Endothelial cell of umbilical vein (primary cell): ENCODE measurements around the gene TMEM127. TPM values are rescaled to one million over a fixed set of nuclear protein-coding genes. Genes with fewer than 3 reads are reported as not detected.

Source experiments
- BruUV-seq: library from RNA; stranded (reverse); fragments of 400-500 nt; replicated peaks from 2 replicates; lab custom pipeline; 2021; lab: Mats Ljungman, UMichigan
- CTCF ChIA-PET: fragments of 300-600, 350-600 bp; sonication (Branson Sonifier 250); formaldehyde crosslinking; loops from one replicate; lab custom pipeline; 2021; ENCODE audit warnings: antibody characterized with exemption, inconsistent platforms; lab: Charles Lee
- POLR2A ChIA-PET: fragments of 300-600, 350-600 bp; sonication (Branson Sonifier 250); formaldehyde crosslinking; loops from one replicate; lab custom pipeline; 2021; ENCODE audit warnings: antibody characterized with exemption, inconsistent platforms; lab: Charles Lee
- DNase-seq: peaks from one replicate; pipeline ENCODE4 v3.0.0-alpha.2; 2011; ENCODE audit warnings: low read depth, low spot score
- FAIRE-seq: peaks from 2 replicates; lab custom pipeline; 2011; peaks lifted over from hg19 to GRCh38; lab: Jason Lieb, UNC
- H2AFZ ChIP-seq: 2 replicates; pipeline ENCODE4 v1.6.0; 2012; ENCODE audit warnings: low read depth, low read length, control low read depth, inconsistent platforms
- H3K27ac ChIP-seq: 2 replicates; pipeline ENCODE4 v1.5.1; 2011; ENCODE audit warnings: low read depth, mild to moderate bottlenecking, control low read depth, low read length, moderate library complexity; ENCODE audit not compliant: insufficient read depth
- H3K27me3 ChIP-seq, 2 experiments: 2 replicates each; pipeline versions ENCODE4 v1.6.0 to v1.6.1; 2011; ENCODE audit warnings: low read length in 2 of 2, mixed read lengths in 1 of 2; ENCODE audit not compliant: control insufficient read depth in 2 of 2, insufficient read depth in 2 of 2
- H3K36me3 ChIP-seq, 2 experiments: 2 replicates in 1 of 2; 3 replicates in 1 of 2; pipeline ENCODE4 v1.5.1; 2011; ENCODE audit warnings: low read length in 2 of 2, mild to moderate bottlenecking in 1 of 2, moderate library complexity in 1 of 2; ENCODE audit not compliant: control insufficient read depth in 2 of 2, insufficient read depth in 2 of 2; ENCODE audit errors: extremely low read depth in 1 of 2
- H3K4me1 ChIP-seq: 3 replicates; pipeline ENCODE4 v1.5.1; 2011; ENCODE audit warnings: mild to moderate bottlenecking, low read length; ENCODE audit not compliant: control insufficient read depth, insufficient read depth; ENCODE audit errors: extremely low read depth
- H3K4me2 ChIP-seq: 2 replicates; pipeline ENCODE4 v1.6.1; 2011; ENCODE audit warnings: low read length, control low read depth, mixed read lengths; ENCODE audit not compliant: insufficient read depth
- H3K4me3 ChIP-seq, 3 experiments: fragments of 200-600 bp in 1 of 3; sonication (generic), shearing (Covaris generic) in 1 of 3; replicated peaks in 1 of 3; 2 replicates each; pipeline ENCODE4 v1.5.1; 2011 to 2016; ENCODE audit warnings: control low read depth in 3 of 3, low read length in 3 of 3, mild to moderate bottlenecking in 2 of 3, inconsistent platforms in 1 of 3, low read depth in 1 of 3, moderate library complexity in 1 of 3; ENCODE audit not compliant: insufficient read depth in 1 of 3
- H3K79me2 ChIP-seq: 2 replicates; pipeline ENCODE4 v1.6.0; 2012; ENCODE audit warnings: low read length, inconsistent platforms; ENCODE audit not compliant: control insufficient read depth, insufficient read depth
- H3K9ac ChIP-seq: replicated peaks from 2 replicates; pipeline ENCODE3; 2011; ENCODE audit warnings: low read length, control low read depth; ENCODE audit not compliant: insufficient read depth; ENCODE audit errors: extremely low read depth
- H3K9me1 ChIP-seq: replicated peaks from 3 replicates; pipeline ENCODE4 v1.6.0; 2011; ENCODE audit warnings: mild to moderate bottlenecking, low read length; ENCODE audit not compliant: control insufficient read depth, insufficient read depth; ENCODE audit errors: extremely low read depth
- H3K9me3 ChIP-seq: replicated peaks from 2 replicates; pipeline ENCODE4 v1.5.1; 2012; ENCODE audit warnings: low read length, inconsistent platforms; ENCODE audit not compliant: control insufficient read depth, insufficient read depth
- H4K20me1 ChIP-seq: replicated peaks from 2 replicates; pipeline ENCODE3; 2011; ENCODE audit warnings: mild to moderate bottlenecking, low read length; ENCODE audit not compliant: control insufficient read depth, insufficient read depth; ENCODE audit errors: extremely low read depth
- CTCF ChIP-seq, 2 donors: IDR thresholded peaks; 1 replicate in 1 of 2; 2 replicates in 1 of 2; pipeline ENCODE4 v1.5.1; 2011; ENCODE audit warnings: low read length in 2 of 2, mild to moderate bottlenecking in 2 of 2, moderate library complexity in 2 of 2, control low read depth in 1 of 2, inconsistent platforms in 1 of 2, low read depth in 1 of 2; ENCODE audit not compliant: insufficient read depth in 1 of 2; ENCODE audit errors: extremely low read depth in 1 of 2
- EZH2 ChIP-seq: IDR thresholded peaks from 2 replicates; pipeline ENCODE4 v1.6.1; 2012; ENCODE audit warnings: borderline replicate concordance, low read depth, mild to moderate bottlenecking, moderate library complexity, low read length, inconsistent platforms; ENCODE audit not compliant: severe bottlenecking
- FOS ChIP-seq: IDR thresholded peaks from 2 replicates; pipeline ENCODE4 v1.6.1; 2011; ENCODE audit warnings: mild to moderate bottlenecking, low read length, moderate library complexity, borderline replicate concordance; ENCODE audit not compliant: insufficient read depth
- GATA2 ChIP-seq: IDR thresholded peaks from 2 replicates; pipeline ENCODE4 v1.7.0; 2011; ENCODE audit warnings: low read depth, mild to moderate bottlenecking, moderate library complexity, mixed read lengths, low read length; ENCODE audit not compliant: insufficient read length, insufficient read depth
- JUN ChIP-seq: IDR thresholded peaks from 2 replicates; pipeline ENCODE4 v1.6.1; 2011; ENCODE audit warnings: borderline replicate concordance, low read depth; ENCODE audit not compliant: insufficient read length, insufficient read depth
- MAX ChIP-seq: IDR thresholded peaks from 2 replicates; pipeline ENCODE4 v1.6.1; 2011; ENCODE audit not compliant: insufficient read depth, insufficient read length
- MYC ChIP-seq: IDR thresholded peaks from one replicate; pipeline ENCODE4 v1.6.1; 2011; ENCODE audit warnings: mild to moderate bottlenecking, low read depth, low read length
- POLR2A ChIP-seq: IDR thresholded peaks from 2 replicates; pipeline ENCODE4 v1.6.1; 2012; ENCODE audit warnings: low read depth, mild to moderate bottlenecking, control low read depth, low read length
- POLR2AphosphoS5 ChIP-seq: IDR thresholded peaks from 2 replicates; pipeline ENCODE4 v1.6.1; 2012; ENCODE audit warnings: low read depth, mild to moderate bottlenecking, control low read depth, low read length, moderate library complexity; ENCODE audit not compliant: insufficient read depth
- dilution Hi-C: fragments of 300-500 bp; cut with MboI; formaldehyde crosslinking; loops from one replicate; pipeline ENCODE4 v1.15.0; 2019; ENCODE audit warnings: low sequenced_read_pairs; ENCODE audit not compliant: extremely low pct_ligation_motif_present
- intact Hi-C: fragments of 100-400 bp; cut with micrococcal nuclease; formaldehyde crosslinking; loops from one replicate; pipeline ENCODE4 v1.10.0; 2022
- polyA plus RNA-seq, 4 experiments: library from polyadenylated mRNA; depleted of rRNA in 3 of 4; stranded (reverse) in 3 of 4; unstranded in 1 of 4; fragments of >200 nt; gene quantifications; 2 replicates each; pipeline versions ENCODE4 v1.2.1 to v1.2.3, GENCODE V29; 2011 to 2012; ENCODE audit warnings: missing spikeins in 1 of 4
- total RNA-seq: library from RNA; stranded (reverse); gene quantifications from 2 replicates; pipeline ENCODE4 v1.2.3, GENCODE V29; 2021

Gene TMEM127
- total and polyA plus RNA-seq, 2 donors (not counting 3 experiments of a cell fraction or from before 2014, with no cell fraction given), result 48.4 to 75.7 TPM

GRCh38 chr2:96308248-96308647 is 42.5 kb upstream of the TMEM127 start:
- Histone ChIP-seq H3K27me3 (no peaks in the 10 kb centered on the region), H3K4me1 (peaks cover 11% of the 10 kb centered on the region), H3K79me2 (peaks cover 11% of the 10 kb centered on the region), H3K9me3 (no peaks in the 10 kb centered on the region), H3K4me3 (no peak overlapping the region), H4K20me1 (no peaks in the 10 kb centered on the region), H3K4me2 (no peak overlapping the region), H3K9ac (no peak overlapping the region), H3K27ac (no peak overlapping the region), H3K9me1 (no peaks in the 10 kb centered on the region), H2AFZ (no peak overlapping the region), H3K36me3 (no peaks in the 10 kb centered on the region)
- FAIRE-seq (no peak), DNase-seq (no peak)
- POLR2A ChIA-PET, result no interaction called here
- BruUV-seq, result no TSS peak
- CTCF ChIA-PET, result no interaction called here
- dilution Hi-C loops, result no loop called here
- intact Hi-C loops, result loop anchor here (5.0 kb wide), 1 partner anchor 41 kb away; the partner anchor contains the start of genes CIAO1 and TMEM127
- TF ChIP-seq POLR2AphosphoS5 (no peak), MAX (no peak), CTCF (IDR thresholded peaks at IDR 0.05; ENCODE audit: extremely low read depth in 1 of 2, insufficient read depth in 1 of 2, low read depth in 1 of 2, low read length in 2 of 2) (no peak), JUN (no peak), POLR2A (no peak), MYC (no peak), EZH2 (no peak), FOS (no peak), GATA2 (no peak)
